Sciatic nerve (tissue), 2 donors: Measurements from ENCODE around the gene ASPM. TPM values are rescaled to one million over a fixed set of nuclear protein-coding genes. Genes with fewer than 3 reads are reported as not detected.
A peak's percentile ranks its signal among the peaks of the same experiment; 100 is the strongest.
"Not testable (repeated sequence)": the region's sequence is repeated elsewhere in the genome, so short reads cannot be mapped to it uniquely, and the experiment has no call there.

Experiments used
- ATAC-seq: fragments of 200-7000 bp; cut with Tn5 transposase; one replicate; pipeline ENCODE4 v1.9.1; 2020; ENCODE audit warnings: mild to moderate bottlenecking, moderate library complexity
- DNase-seq: peaks from one replicate; pipeline ENCODE4 v3.0.0-alpha.2; 2020; ENCODE audit warnings: low spot score
- intact Hi-C: fragments of 100-400 bp; cut with DNase I; formaldehyde crosslinking; loops from one replicate; pipeline ENCODE4 v1.14.2; 2022
- total RNA-seq: library from RNA; stranded (reverse); fragmentation: NEBNext Ultra II Directional; extraction: Animal tissue kit (Norgen Biotek cat#: 25700); gene quantifications from one replicate; pipeline ENCODE4 v1.2.1, GENCODE V29; 2021
- donor health status: DM: no; HTN: no; CAD: no.
- donor health status: DM: no; HTN: no; CAD: no.

ASPM gene
- total RNA-seq, 1 donor from 2014 or later: 0.45 TPM

- ATAC-seq (no peak), DNase-seq (no peak)
- intact Hi-C loops: no loop called here
These were observed 934 bp downstream of the ASPM start for GRCh38 chr1:197145446-197146024.

- intact Hi-C loops: no loop called here
- ATAC-seq: no peak
- no peak for DNase-seq
These were observed 1.7 kb downstream of the ASPM start for GRCh38 chr1:197144570-197145325.

- ATAC-seq: no peak
- no peak for DNase-seq
- intact Hi-C loops: no loop called here
These were observed 3.2 kb downstream of the ASPM start for GRCh38 chr1:197143276-197143675.

- intact Hi-C loops: no loop called here
- ATAC-seq: no peak
These were observed 4.9 kb downstream of the ASPM start for GRCh38 chr1:197141575-197141974.

GRCh38 chr1:197140121-197140520, 6.3 kb downstream of the ASPM start:
- intact Hi-C loops: no loop called here
- DNase-seq: no peak
- no peak for ATAC-seq

More at GRCh38 chr1:197141575-197141974, 4.9 kb downstream of the ASPM start:
- no peak for DNase-seq

- ATAC-seq: no peak
- intact Hi-C loops: no loop called here
- DNase-seq: no peak
These were observed 7.3 kb downstream of the ASPM start for GRCh38 chr1:197139169-197139568.

GRCh38 chr1:197137322-197137721, 9.1 kb downstream of the ASPM start:
- ATAC-seq (no peak), DNase-seq (no peak)
- intact Hi-C loops: no loop called here

- intact Hi-C loops: no loop called here
- no peak for DNase-seq
- ATAC-seq: no peak
These were observed 15.7 kb downstream of the ASPM start for GRCh38 chr1:197130677-197131304.

GRCh38 chr1:197129698-197130097, 16.8 kb downstream of the ASPM start:
- intact Hi-C loops: no loop called here
- DNase-seq: no peak
- ATAC-seq: no peak

- intact Hi-C loops: no loop called here
- peak; percentile 71 for ATAC-seq
These were observed 19.1 kb downstream of the ASPM start for GRCh38 chr1:197127246-197127912.

GRCh38 chr1:197126691-197127090, 19.8 kb downstream of the ASPM start:
- ATAC-seq (no peak), DNase-seq (no peak)
- intact Hi-C loops: no loop called here

More at GRCh38 chr1:197127246-197127912, 19.1 kb downstream of the ASPM start:
- no peak for DNase-seq

GRCh38 chr1:197124376-197124775, 22.1 kb downstream of the ASPM start:
- ATAC-seq (no peak), DNase-seq (no peak)
- intact Hi-C loops: no loop called here

GRCh38 chr1:197116156-197116555, 30.3 kb downstream of the ASPM start:
- intact Hi-C loops: no loop called here
- no peak for ATAC-seq
- DNase-seq: no peak

- ATAC-seq (no peak), DNase-seq (no peak)
- intact Hi-C loops: no loop called here
These were observed 39.6 kb downstream of the ASPM start for GRCh38 chr1:197106869-197107268.

GRCh38 chr1:197103300-197103699, 43.2 kb downstream of the ASPM start:
- DNase-seq (no peak), ATAC-seq (no peak)
- intact Hi-C loops: no loop called here

- intact Hi-C loops: no loop called here
- DNase-seq: no peak
- no peak for ATAC-seq
These were observed 44.5 kb downstream of the ASPM start for GRCh38 chr1:197101978-197102377.

GRCh38 chr1:197100677-197101076, 45.8 kb downstream of the ASPM start:
- DNase-seq: no peak
- intact Hi-C loops: no loop called here
- ATAC-seq: no peak

- intact Hi-C loops: no loop called here
- DNase-seq: no peak
- ATAC-seq: no peak
These were observed 47.0 kb downstream of the ASPM start for GRCh38 chr1:197099444-197099843.

GRCh38 chr1:197096971-197097370, 49.5 kb downstream of the ASPM start:
- DNase-seq, intact Hi-C loops, ATAC-seq: not testable (repeated sequence)

- no peak for ATAC-seq
- intact Hi-C loops: no loop called here
These were observed 50.3 kb downstream of the ASPM start for GRCh38 chr1:197096137-197096536.

More at GRCh38 chr1:197096137-197096536, 50.3 kb downstream of the ASPM start:
- no peak for DNase-seq
